ENCODE data around the gene CTNNA1.

DNA sequence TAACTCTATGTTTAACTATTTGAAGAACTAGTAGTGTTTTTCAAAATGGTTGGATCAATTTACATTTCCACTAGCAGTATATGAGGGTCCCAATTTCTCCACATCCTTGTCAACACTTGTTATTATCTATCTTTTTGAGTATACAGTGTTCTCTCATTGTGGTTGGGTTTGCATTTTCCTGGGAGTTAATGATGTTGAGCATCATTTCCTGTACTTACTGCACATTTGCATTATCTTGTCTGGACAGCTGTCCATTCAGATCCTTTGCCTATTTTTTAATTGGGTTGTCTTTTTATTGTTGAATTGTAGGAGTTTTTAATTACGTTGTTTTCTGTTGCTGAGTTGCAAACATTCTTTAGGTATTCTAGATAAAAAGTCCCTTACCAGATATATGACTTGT, 225.4 kb downstream of the CTNNA1 start:
- TF ChIP-seq, protein P1, sequence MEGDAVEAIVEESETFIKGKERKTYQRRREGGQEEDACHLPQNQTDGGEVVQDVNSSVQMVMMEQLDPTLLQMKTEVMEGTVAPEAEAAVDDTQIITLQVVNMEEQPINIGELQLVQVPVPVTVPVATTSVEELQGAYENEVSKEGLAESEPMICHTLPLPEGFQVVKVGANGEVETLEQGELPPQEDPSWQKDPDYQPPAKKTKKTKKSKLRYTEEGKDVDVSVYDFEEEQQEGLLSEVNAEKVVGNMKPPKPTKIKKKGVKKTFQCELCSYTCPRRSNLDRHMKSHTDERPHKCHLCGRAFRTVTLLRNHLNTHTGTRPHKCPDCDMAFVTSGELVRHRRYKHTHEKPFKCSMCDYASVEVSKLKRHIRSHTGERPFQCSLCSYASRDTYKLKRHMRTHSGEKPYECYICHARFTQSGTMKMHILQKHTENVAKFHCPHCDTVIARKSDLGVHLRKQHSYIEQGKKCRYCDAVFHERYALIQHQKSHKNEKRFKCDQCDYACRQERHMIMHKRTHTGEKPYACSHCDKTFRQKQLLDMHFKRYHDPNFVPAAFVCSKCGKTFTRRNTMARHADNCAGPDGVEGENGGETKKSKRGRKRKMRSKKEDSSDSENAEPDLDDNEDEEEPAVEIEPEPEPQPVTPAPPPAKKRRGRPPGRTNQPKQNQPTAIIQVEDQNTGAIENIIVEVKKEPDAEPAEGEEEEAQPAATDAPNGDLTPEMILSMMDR (IDR thresholded peaks at IDR 0.05 in 2 of 3, conservative IDR thresholded peaks at IDR 0.05 in 1 of 3; ENCODE audit: insufficient read depth in 2 of 3, low read depth in 1 of 3, low read length in 3 of 3) = no peak
- TF ChIP-seq BDP1 (IDR thresholded peaks at IDR 0.05; ENCODE audit: insufficient read depth, insufficient read length) (no peak), NONO (IDR thresholded peaks at IDR 0.05; ENCODE audit: low read depth in 2 of 2, low read length in 1 of 2) (no peak)

All from K562 (cell line).